Mesothelial cell of epicardium (in vitro differentiated cells): ENCODE measurements around the gene MAML2. TPM values are rescaled to one million over a fixed set of nuclear protein-coding genes. Genes with fewer than 3 reads are reported as not detected.

Source experiments
- DNase-seq, 2 experiments: peaks; one replicate each; pipeline ENCODE4 v3.0.0; 2021; ENCODE audit warnings: low spot score in 2 of 2; ENCODE audit not compliant: unreplicated experiment in 2 of 2
- H3K27ac Mint-ChIP-seq: 2 replicates; pipeline ENCODE4 v1.8.0; 2021; ENCODE audit warnings: mixed read lengths
- H3K27me3 Mint-ChIP-seq: 2 replicates; pipeline ENCODE4 v1.8.0; 2021; ENCODE audit warnings: low read depth, mixed read lengths
- H3K36me3 Mint-ChIP-seq: 2 replicates; pipeline ENCODE4 v1.8.0; 2021; ENCODE audit warnings: mixed read lengths
- H3K4me1 Mint-ChIP-seq: 2 replicates; pipeline ENCODE4 v1.8.0; 2021; ENCODE audit warnings: mixed read lengths
- H3K4me3 Mint-ChIP-seq: 2 replicates; pipeline ENCODE4 v1.8.0; 2021; ENCODE audit warnings: mild to moderate bottlenecking, moderate library complexity, mixed read lengths
- H3K9me3 Mint-ChIP-seq: 2 replicates; pipeline ENCODE4 v1.8.0; 2021; ENCODE audit warnings: mixed read lengths
- total RNA-seq: library from RNA; stranded (reverse); gene quantifications from 3 replicates; pipeline ENCODE4 v1.2.1, GENCODE V29; 2021
- TF ChIP-seq, protein P1 (sequence below): fragments of 200-600 bp; sonication (generic); IDR thresholded peaks from one replicate; pipeline ENCODE4 v1.5.0; 2021; ENCODE audit warnings: antibody characterized with exemption; ENCODE audit not compliant: unreplicated experiment

Gene MAML2
- total RNA-seq, 1 donor from 2014 or later: 38.3 TPM

- Mint-ChIP-seq H3K4me3 (no peak overlapping the region), H3K9me3 (no peaks in the 10 kb centered on the region), H3K36me3 (no peaks in the 10 kb centered on the region), H3K27me3 (no peaks in the 10 kb centered on the region), H3K27ac (peak overlapping the region; percentile 52), H3K4me1 (peaks cover 37% of the 10 kb centered on the region)
- TF ChIP-seq, protein P1, sequence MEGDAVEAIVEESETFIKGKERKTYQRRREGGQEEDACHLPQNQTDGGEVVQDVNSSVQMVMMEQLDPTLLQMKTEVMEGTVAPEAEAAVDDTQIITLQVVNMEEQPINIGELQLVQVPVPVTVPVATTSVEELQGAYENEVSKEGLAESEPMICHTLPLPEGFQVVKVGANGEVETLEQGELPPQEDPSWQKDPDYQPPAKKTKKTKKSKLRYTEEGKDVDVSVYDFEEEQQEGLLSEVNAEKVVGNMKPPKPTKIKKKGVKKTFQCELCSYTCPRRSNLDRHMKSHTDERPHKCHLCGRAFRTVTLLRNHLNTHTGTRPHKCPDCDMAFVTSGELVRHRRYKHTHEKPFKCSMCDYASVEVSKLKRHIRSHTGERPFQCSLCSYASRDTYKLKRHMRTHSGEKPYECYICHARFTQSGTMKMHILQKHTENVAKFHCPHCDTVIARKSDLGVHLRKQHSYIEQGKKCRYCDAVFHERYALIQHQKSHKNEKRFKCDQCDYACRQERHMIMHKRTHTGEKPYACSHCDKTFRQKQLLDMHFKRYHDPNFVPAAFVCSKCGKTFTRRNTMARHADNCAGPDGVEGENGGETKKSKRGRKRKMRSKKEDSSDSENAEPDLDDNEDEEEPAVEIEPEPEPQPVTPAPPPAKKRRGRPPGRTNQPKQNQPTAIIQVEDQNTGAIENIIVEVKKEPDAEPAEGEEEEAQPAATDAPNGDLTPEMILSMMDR: no peak
- no peak for DNase-seq
Observed at GRCh38 chr11:96015906-96016565, 327.0 kb downstream of the MAML2 start.

GRCh38 chr11:96014217-96014616, 328.8 kb downstream of the MAML2 start:
- TF ChIP-seq, protein P1: no peak
- Mint-ChIP-seq H3K4me1 (peaks cover 35% of the 10 kb centered on the region), H3K27me3 (no peaks in the 10 kb centered on the region), H3K27ac (peak overlapping the region; percentile 52), H3K4me3 (no peak overlapping the region), H3K9me3 (no peaks in the 10 kb centered on the region), H3K36me3 (no peaks in the 10 kb centered on the region)
- DNase-seq: no peak

- Mint-ChIP-seq H3K9me3 (no peaks in the 10 kb centered on the region), H3K27ac (peak overlapping the region; percentile 52), H3K27me3 (no peaks in the 10 kb centered on the region), H3K4me3 (no peak overlapping the region), H3K4me1 (peaks cover 37% of the 10 kb centered on the region), H3K36me3 (no peaks in the 10 kb centered on the region)
- no peak for DNase-seq
- TF ChIP-seq, protein P1: no peak
Observed at GRCh38 chr11:96013461-96014213, 329.4 kb downstream of the MAML2 start.

- peak overlapping the region; percentile 55 for H3K27ac Mint-ChIP-seq
- H3K36me3 Mint-ChIP-seq: no peaks in the 10 kb centered on the region
- DNase-seq: no peak
- TF ChIP-seq, protein P1: no peak
- H3K9me3 Mint-ChIP-seq: no peaks in the 10 kb centered on the region
- no peaks in the 10 kb centered on the region for H3K27me3 Mint-ChIP-seq
- no peak overlapping the region for H3K4me3 Mint-ChIP-seq
- H3K4me1 Mint-ChIP-seq: peaks cover 45% of the 10 kb centered on the region
Observed at GRCh38 chr11:96012086-96012824, 330.7 kb downstream of the MAML2 start.

DNA sequence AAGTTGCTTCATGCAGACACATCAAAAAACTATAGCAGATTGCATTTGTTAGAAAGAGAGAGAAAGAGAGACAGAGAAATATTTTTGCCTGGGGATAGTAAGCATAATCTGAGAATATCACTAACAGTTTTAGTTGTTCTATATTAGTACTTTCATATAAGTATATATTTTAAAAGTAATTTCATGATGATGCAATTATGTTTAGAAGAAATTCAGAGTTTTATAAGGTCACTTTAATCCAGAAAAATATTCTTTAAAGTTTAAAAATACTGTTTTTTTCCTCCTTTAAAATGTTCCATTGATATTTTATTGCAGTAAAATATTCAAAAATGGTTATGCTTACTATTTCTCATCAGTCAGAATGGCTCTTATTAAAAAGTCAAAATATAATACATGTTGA, 332.3 kb downstream of the MAML2 start:
- H3K4me1 Mint-ChIP-seq: peaks cover 46% of the 10 kb centered on the region
- TF ChIP-seq, protein P1: no peak
- H3K9me3 Mint-ChIP-seq: no peaks in the 10 kb centered on the region
- no peak overlapping the region for H3K4me3 Mint-ChIP-seq
- H3K27me3 Mint-ChIP-seq: no peaks in the 10 kb centered on the region
- H3K36me3 Mint-ChIP-seq: no peaks in the 10 kb centered on the region
- H3K27ac Mint-ChIP-seq: no peak overlapping the region
- no peak for DNase-seq
